HG03457 (cell line): ENCODE data around the gene TUB.

Experiments used
- ATAC-seq: cut with Tn5 transposase; IDR thresholded peaks from one replicate; pipeline ENCODE4 v1.9.1; 2021; ENCODE audit warnings: moderate number of reproducible peaks; ENCODE audit not compliant: unreplicated experiment

The TUB gene

DNA sequence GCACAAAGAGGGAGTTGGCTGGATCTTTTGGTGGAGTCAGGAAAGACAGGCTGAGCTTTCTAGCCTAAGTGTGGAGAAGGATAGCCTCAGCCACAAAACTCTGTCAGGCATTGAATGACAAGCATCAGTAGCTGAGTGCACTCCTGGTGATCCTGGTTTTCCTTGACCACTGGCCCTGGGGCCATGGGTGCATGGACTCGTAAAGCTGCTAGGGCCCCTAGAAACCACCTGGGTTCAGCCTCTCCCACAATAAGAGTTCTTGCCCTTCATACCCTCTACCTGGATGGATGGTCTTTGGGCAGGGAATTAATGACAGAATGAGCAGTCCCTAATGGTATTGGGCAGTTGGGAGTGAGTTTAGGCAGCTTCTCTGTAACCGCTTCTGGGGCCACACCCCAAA lies 22.9 kb downstream of the TUB start:
- no peak for ATAC-seq

DNA sequence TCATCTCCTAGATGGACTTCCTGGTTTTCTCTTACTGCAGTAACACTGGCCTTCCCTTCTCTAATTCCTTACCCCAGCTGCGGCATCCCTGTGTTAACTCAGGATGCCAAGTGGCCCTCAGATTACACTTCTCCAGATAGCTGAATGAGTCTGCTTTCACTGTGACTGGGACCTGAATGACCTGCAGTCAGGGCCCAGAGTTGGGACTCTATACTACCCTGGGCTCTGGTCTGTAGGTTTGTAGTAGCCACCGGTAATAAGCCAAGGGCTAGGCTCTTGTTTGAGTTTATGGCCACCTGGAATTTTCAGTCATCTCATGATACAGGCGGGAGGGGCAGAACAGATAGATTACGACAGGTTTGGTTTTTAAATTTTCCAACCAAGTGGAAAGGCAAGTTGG lies 24.1 kb downstream of the TUB start:
- no peak for ATAC-seq

DNA sequence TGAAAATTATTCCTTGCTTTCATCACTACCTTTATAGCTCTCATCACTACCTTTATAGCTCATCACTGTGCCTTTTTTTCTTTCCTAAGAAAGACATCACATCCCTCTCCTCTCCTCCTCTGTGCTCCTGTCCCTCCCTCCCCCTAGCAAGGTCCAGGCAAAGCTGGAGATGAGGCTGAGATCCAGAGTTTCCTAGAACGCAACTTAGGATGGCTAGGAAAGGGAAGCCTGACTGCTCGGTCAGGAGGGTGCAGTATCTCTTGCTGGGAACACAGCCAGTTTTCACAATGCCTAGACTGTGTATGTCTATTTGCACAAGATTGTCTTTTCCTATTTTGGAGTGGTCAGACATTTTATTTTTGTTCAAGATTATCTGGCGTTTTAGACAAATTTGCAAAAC lies 24.7 kb downstream of the TUB start:
- ATAC-seq, result no peak

DNA sequence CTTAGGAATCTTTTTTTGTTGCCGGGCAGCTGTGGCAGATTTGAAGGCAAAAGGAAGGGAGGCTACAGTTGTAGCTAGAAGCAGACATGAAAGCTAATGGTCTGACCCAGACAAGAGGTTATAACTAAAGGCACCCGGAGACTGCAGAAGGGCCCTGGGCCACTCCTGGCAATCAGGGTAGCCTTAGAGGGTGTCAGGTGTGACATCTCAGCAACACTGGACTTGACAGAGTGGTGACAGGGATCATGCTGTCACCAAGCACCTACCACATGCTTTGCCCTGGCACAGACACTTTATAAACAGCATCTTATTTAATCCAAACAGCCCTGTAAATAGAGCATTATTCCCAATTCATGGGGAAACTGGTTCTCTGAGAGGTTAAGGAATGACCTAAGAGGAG lies 25.7 kb downstream of the TUB start:
- ATAC-seq, result no peak

DNA sequence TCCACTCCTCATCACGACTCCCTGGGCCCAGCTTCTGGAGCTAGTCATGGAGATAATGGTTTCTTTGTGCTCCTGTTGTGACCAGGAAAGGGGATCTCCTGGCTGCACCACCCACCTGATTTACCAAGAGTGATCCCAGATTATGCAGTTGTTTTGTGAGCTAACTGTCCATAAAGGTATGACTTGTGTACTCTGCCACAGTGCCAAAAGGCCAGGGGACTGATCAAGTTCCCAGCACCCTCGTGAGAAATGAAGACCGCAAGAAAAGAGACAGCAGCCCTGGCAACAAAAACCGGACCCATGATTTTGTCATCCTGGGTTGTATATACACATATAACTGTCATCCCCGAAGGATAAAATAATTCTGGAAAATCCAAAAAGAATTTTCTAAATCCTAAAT lies 26.6 kb downstream of the TUB start:
- ATAC-seq, result no peak

DNA sequence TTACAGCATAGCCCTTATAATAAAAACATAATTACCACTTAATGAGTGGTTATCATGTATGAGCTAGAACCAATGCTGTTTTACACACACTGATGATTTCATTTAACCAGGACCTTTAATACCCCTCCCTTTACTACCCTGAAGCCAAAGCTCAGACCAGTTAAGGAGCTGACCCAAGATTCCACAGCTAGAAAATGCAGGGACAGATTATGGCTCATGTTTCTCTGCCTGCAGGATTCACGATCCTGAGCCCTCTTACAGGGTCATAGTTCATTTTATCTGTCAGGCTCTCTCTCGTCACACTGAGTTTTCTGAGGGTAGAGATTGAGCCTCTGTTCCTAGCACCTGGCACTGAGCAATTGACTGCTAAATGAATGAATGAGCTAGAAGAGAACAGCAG lies 27.4 kb downstream of the TUB start:
- ATAC-seq, result no peak

DNA sequence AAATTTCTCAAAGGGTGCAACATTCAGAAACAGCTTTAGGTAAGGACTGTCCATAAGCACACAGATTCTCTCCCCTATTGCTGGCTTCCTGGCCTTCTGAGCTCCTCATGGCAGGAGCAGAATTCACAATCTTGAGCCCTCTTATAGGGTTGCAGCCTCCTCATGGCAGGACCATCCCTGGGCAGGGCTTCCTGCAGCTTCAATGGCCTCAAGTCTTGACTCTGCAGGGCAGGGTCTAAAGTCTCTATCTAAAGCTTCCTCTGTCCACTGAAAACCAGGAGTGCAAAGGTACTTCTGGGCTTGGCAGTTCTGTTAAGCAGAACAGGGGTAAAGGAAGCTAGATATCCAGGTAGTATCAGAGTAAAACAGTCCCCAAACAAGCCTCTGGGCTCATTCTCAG lies 28.7 kb downstream of the TUB start:
- ATAC-seq, result no peak

DNA sequence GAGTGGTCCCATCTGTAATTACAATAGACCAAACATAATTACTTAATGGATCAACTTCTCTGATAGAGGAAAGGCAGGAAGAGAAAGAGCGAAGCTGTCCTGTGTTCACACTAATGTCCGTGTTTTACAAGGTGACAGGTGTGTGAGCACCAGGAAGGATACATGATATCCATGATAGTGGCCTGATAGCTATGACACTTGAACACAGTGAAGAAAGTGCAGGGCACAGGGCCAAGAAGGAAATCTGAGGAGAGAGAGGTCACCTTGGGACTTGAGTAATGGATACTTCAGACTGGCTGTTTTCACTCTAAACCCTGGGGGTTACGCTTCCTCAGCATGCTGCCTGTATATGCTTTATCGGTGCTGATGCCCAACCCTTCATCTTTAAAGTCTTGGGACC lies 29.4 kb downstream of the TUB start:
- ATAC-seq, result no peak

DNA sequence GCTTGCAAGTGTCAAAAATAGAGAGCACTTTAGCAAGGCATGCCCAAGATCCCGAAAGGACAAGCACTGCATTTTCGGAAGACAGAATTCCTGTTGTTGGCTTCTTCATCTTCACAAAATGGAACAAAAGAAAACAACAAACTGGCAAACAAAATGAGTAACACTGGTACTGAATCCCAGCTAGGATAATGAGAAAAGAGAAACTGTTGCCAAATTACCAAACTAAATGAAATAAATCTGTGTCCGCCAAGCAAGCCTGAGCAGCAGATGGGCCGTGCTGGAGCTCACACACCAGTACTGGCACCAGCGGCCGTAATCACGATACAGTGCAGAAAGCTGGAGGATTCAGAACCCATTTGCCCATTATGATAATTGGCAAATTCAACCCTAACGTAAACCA lies 30.6 kb downstream of the TUB start:
- ATAC-seq, result no peak

DNA sequence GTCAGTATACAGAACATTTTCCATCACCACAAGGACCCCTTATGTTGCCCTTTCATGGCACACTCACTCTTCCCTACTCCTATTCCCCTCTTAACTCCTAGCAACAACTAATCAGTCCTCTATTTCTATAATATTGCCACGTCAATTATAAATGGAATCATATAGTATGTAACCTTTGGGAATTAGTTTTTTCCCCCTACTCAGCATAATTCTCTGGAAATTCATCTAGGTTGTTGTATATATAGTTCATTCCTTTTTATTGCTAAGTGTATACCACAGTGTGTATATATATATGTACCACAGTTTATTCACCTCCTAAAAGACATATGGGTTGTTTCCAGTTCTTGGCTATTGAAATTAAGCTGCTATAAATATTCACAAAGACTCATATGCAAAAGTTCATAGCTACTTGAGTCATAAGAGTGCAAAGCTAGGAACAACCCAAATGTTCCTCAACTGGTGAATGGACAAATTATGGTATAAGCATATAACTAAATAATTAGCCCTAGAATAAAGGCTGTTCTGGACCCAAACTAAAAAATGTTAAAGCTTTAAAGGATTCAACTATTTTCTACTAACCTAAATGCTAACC lies 41.3 kb downstream of the TUB start:
- no peak for ATAC-seq

DNA sequence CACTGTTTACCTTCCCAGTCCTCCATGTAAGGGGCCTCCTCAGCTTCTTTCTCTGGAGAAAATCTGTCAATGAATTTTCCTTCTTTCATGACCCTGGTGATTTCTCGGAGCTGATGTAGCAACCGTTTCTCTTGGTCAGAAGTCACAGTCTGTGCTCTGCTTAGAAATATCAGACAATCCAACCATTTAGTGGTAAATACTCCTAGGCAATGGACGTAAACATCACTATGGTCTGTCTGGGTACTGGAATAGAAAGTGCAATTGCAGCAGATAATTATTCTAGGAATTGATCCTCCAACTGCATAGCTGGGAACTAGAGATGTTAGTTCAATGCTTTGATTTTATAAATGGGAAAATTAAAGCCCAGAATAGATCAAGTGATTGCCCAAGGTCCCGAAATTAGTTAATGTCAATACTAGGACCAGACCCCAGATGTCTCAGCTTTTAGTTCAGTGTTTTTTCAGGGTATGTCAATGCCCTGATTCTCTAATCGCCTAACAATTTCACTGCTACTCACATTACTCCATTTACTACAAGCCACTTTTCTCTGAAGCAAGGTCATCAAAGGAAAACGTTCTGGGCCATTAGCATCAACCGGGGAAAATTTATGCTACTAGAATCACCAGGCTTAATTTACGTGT lies 45.8 kb downstream of the TUB start:
- ATAC-seq, result no peak

DNA sequence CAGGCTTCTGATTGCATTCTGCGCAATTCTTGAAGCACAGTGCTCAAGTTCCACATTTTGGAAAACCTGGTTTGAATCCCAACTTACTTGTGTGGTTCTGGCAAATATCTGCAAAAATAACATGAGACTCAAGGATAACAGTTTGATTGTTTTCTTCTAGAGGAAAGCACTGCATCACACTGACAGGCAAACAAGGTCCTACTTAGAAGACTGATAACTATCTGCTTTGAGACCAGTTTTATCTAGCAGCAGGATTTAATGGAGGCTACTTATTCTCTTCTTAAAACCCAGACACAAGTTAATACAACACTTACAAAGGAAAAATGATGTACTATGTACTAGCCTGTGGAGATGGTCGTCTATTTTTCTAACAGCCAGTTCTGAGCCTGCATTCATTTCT lies 46.4 kb downstream of the TUB start:
- ATAC-seq, result no peak

DNA sequence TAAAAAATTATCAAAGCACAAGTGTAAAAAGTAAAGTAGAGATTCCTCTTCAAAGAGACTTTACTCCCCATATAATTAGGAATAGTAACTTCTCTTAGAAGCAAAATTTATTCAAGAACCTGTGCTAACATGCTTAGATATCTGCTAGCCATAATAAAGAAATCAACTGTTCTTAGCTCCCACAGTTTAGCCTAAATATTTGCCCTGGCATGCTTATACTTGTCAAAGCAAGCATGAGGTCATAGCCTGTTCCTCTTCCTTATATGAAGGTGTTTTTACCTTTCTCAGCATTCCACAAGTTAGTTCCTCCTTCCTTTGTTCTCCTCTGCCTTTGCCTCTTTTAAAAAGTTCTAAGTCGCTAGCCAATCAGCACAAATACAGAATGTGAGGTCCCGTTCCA lies 57.5 kb downstream of the TUB start:
- ATAC-seq, result no peak

DNA sequence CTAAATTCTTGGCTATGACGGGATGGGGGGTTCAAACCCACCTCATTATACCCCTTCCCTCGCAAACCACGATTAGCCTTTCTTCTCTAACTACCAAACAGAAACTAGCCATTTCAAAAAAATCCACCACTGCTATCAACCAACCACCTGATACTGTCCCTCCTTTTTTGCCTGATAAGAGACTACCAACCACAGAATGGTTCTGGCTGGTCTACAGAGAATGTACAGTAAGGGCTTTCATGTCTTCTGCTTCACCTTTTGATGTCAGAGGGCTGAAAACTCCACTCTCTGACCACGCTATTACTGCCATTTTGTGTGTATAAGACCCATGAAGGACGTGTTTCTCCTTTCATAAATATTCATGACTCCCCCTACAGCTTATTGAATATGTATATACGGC lies 68.7 kb downstream of the TUB start:
- no peak for ATAC-seq
